Activated CD8-positive, alpha-beta memory T cell treated with anti-CD3 and anti-CD28 coated beads, Interleukin-2, amount 50 U/mL, for 1 hour (primary cell): ENCODE results near the gene RTN4.
"Not testable (repeated sequence)": the region's sequence is repeated elsewhere in the genome, so short reads cannot be mapped to it uniquely, and the experiment has no call there.

Experiments used
- DNase-seq: peaks from one replicate; pipeline ENCODE4 v3.0.0-alpha.2; 2020; ENCODE audit errors: extremely low read depth

Gene RTN4, protein sequence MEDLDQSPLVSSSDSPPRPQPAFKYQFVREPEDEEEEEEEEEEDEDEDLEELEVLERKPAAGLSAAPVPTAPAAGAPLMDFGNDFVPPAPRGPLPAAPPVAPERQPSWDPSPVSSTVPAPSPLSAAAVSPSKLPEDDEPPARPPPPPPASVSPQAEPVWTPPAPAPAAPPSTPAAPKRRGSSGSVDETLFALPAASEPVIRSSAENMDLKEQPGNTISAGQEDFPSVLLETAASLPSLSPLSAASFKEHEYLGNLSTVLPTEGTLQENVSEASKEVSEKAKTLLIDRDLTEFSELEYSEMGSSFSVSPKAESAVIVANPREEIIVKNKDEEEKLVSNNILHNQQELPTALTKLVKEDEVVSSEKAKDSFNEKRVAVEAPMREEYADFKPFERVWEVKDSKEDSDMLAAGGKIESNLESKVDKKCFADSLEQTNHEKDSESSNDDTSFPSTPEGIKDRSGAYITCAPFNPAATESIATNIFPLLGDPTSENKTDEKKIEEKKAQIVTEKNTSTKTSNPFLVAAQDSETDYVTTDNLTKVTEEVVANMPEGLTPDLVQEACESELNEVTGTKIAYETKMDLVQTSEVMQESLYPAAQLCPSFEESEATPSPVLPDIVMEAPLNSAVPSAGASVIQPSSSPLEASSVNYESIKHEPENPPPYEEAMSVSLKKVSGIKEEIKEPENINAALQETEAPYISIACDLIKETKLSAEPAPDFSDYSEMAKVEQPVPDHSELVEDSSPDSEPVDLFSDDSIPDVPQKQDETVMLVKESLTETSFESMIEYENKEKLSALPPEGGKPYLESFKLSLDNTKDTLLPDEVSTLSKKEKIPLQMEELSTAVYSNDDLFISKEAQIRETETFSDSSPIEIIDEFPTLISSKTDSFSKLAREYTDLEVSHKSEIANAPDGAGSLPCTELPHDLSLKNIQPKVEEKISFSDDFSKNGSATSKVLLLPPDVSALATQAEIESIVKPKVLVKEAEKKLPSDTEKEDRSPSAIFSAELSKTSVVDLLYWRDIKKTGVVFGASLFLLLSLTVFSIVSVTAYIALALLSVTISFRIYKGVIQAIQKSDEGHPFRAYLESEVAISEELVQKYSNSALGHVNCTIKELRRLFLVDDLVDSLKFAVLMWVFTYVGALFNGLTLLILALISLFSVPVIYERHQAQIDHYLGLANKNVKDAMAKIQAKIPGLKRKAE

DNA sequence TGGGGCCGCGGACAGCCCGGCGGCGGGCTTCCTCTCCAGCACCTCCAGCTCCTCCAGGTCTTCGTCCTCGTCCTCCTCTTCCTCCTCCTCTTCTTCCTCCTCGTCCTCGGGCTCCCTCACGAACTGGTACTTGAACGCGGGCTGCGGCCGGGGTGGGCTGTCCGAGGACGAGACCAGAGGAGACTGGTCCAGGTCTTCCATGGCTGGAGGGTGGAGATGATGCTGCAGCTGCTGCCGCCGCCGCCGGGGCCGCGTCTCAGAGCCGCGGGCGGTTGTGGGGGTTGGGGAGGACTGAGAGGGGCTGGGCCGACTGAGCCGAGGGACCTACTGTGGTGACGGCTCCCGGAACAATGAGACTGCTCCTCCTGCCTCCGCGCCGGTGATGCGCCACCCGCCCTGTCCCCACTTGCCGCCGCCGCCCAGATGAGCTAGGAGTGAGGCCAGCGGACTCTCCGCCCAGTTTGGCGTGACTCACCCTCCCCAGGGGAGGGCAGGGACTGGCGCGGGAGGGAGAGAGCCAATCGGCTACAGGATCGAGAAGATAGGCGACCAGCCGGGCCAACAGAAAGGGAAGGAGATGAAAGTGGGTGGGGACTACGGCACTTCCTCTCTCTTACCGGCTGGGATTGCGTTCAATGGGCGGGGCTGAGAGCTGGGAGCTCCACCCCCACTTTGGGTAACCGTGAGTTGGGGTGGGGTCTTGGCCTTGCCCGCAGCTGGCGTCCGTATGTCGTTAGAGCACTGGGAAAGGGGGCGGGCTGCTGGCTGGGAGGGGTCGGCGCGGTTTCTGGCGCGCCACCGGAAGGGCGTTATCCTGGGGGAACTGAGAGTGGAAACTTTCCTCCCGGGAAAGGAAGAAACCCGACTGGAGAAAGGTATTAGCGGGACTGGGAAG, at the start of gene RTN4:
RTN4 (minus strand) TSS at position 352 of the 895 bp plus-strand sequence; CDS start at position 201, 151 bp downstream.
- peak; percentile 97 for DNase-seq

DNA sequence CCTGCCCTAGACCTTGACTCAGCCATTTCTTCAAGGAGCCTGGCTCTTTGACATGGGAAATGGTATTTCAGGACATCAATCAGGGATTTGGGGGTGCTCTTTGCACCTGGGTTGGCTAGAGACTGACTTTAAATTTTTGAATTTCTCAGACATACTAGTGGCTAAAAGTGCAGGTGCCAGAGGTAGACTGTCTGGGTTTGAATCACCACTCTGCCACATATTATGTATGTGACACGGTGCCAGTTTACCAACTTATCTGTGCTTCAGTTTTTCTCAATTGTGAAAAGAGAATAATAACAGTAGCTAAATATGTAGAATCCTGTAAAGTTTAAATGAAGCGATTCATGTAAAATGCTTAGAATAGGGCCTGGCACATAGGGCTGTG, 49.2 kb upstream of the RTN4 start:
- no peak for DNase-seq

DNA sequence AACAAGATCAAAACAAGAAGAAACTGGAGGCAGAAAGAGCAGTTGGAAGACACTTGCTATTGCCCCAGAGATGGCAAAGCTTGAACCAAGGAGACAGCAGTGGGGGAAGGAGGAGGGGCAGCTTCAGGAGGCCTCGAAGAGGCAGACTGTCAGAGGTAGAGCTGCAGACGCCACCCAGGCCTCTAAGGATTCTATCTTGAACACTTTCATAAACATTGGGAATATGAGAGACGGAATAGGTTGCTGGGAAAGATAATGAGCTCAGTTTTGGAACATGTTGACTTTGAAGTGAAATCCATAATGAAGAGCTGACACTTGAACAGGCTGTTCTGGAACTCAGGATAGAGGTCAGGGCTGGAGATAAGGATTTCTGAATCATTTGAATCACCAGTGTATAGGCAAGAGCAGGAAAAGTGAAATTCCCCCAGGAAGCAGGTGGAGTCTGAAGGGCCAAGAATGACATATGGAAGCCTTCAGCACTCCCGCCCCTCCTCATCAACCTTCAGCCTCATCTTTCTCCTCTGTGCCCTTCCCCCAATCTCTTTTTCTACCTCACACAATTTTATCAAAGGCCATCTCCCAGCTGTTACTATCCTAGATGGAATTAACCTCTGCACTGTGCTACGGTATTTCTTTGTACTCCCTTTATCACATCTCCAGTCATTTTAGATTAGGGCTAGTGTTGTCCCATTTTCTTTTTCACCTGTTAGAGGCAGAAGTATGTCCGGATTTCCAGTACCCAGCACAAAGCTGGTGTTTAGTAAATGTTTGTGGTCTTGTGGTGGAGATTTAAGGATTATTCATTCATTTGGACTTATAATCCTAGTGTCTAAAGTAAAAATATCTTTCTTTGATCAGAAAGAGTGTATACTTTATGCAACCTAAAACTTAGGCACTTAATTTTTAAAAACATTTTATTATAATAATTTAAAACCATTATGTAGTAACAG, 47.5 kb upstream of the RTN4 start:
- no peak for DNase-seq

DNA sequence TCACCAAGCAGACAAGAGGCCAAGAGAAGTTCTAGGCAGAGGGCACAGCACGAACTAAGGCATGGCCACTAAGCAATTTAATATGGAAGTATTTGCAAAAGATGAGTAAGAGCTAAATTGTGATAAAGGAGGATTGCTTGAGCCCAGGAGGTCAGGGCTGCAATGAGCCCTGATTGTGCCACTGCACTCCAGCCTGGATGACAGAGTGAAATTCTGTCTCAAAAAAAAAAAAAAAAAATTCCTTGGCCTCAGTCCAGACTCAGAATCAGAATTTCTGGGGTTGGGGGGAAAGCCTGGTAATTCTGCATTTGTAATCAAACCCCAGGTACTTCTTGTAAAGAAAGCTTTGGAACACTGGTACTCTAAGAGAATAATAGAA, 46.8 kb upstream of the RTN4 start:
- DNase-seq: no peak

DNA sequence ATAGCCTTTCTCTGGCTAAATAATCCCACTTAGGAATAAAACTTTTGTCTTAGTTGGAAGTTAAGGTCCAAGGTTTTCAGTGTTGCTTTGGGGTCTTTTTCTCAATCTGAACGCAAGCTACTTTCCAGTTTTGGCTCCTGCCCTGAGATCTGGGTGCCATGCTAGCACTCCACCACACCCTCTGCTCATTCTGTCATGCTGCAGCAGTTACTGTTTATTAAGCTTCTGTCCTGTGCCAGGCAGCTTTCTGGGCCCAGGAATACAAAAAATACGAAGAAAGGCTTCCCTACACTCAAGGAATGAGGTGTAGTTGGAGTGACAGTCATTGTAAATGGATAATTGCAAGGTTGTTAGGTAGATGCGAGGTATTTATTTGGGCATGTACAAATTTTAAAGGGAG, 46.3 kb upstream of the RTN4 start:
- DNase-seq: no peak

DNA sequence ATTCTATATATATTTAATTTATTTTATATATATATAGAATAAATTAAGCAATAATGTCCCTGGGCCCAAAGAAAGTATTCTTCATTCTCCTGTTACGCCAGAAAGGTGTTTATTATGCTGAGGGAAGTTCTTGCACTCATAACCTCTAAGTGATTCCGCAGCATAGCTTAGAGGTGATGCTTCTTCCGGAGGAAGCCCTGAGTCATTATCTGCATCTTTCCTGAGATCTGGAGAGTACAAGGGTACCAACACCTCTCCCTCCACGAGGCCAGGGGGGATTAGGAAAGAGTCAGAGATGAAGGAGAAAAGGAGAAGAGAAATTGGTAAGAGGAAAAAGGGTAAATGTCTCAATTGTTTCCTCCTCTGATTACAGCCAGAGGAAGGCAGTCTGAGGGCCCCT, 43.1 kb upstream of the RTN4 start:
- no peak for DNase-seq

DNA sequence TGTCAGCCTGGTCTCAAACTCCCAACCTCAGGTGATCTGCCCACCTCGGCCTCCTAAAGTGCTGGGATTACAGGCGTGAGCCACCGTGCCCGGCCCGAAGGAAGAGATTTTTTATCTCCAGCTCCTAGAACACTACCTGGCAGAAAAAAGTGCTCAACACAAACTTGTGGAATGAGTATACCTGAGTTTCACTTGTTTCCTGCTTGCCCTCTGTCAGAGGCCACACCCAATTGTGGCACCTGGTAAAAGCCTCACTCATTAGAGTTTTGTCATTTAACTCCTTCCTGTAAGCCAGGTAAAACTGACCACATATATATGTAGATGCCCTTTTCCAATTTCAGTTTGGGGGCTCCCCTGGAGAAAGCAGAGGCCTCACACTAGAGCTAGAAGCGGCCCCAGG, 42.2 kb upstream of the RTN4 start:
- no peak for DNase-seq

DNA sequence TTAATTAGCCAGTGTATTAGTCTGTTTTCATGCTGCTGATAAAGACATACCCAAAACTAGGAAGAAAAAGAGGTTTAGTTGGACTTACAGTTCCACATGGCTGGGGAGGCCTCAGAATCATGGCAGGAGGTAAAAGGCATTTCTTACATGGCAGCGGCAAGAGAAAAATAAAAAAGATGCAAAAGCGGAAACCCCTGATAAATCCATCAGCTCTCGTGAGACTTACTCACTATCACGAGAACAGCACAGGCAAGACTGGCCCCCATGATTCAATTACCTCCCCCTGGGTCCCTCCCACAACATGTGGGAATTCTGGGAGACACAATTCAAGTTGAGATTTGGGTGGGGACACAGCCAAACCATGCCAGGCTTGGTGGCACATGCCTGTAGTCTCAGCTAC, 41.4 kb upstream of the RTN4 start:
- not testable (repeated sequence) for DNase-seq

DNA sequence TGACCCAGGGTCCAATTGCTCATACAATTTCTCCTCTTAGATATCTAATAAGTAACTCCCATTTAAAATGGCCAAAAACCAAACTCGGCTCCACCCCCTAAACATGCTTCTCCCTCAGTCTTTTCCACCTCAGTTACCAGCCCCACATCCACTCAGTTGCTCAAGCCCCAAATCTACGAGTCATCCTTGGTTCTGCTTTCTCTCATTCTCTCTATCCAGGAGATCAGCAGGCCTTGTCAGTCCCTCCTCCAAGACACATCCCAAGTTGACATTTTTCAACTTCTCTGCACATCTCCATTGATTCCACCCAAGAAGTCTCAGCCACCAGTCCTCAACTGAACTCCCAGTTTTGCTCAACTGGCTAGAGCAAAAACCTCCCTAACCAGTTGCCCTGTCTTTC, 40.5 kb upstream of the RTN4 start:
- DNase-seq: no peak

DNA sequence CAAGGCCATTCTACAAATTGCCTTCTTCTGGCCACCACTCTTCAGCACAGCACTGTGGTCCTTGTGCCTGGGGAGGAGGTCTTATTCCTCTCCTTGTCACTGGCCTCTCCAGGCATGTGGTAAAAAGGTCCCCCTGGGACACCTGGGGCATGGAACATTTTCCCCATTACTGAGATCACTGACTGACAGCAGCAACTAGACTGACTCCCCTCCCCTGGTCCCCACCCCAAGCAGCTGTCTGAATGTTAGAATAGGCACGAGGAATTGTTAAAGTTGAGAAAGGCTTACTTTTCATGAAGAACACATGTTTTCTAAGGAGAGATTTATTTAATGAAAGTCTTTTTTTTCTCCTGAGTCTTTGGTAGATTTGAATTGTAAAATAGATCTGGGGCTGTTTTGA, 39.5 kb upstream of the RTN4 start:
- DNase-seq: no peak

DNA sequence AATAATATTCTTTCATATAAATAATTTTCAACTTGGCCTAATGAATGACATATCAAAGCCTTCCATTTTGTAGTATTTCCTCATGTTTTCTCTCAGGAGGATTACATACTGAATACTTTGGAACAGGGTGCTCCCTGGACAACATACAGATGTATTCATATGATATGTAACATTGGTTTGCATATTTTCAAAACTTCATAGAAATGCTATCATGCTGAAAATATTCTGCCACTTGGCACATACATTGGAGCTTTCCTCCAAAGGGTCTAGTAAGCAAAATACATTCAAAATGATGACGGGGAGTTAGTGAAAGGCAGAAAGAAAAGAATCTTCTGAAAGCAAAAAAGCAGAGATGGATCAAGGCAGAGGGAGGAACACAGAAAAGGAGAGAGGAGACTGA, 38.1 kb upstream of the RTN4 start:
- no peak for DNase-seq

DNA sequence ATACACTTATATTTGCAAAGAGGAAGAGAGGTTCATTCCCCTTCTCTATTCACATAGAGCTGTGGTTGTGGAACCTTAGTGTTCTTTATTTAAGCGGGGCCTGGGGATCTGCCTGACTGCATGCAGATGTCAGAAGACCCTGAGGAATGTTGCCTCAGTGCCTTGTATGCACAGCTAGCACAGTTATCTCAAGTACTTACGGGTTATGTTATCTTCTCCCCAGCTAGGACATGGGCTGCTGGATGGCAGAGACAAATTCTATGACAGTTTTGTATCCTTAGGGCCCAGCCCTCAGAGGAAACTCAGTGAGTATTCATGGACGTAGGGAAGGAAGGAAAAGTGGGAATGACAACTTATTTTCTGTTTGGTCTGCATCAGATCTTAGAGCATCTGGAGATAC, 37.7 kb upstream of the RTN4 start:
- DNase-seq: no peak

DNA sequence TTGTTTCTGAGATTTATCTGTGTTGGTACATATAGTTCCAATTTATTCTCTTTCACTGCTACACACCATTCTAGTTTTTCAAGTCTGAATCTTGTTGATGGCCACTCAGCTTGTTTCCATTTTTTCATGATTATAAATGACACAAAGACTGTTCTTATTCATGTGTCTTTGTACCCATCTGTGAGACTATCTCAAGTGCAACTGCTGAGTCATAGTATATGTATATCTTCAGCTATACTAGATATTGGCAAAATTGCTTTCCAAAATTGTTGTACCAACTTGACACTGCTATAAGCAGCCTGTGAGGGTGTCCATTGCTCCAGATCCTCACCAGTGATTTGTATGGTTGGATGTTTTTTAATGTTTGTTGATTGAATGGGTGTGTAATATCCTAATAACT, 37.2 kb upstream of the RTN4 start:
- DNase-seq: no peak

DNA sequence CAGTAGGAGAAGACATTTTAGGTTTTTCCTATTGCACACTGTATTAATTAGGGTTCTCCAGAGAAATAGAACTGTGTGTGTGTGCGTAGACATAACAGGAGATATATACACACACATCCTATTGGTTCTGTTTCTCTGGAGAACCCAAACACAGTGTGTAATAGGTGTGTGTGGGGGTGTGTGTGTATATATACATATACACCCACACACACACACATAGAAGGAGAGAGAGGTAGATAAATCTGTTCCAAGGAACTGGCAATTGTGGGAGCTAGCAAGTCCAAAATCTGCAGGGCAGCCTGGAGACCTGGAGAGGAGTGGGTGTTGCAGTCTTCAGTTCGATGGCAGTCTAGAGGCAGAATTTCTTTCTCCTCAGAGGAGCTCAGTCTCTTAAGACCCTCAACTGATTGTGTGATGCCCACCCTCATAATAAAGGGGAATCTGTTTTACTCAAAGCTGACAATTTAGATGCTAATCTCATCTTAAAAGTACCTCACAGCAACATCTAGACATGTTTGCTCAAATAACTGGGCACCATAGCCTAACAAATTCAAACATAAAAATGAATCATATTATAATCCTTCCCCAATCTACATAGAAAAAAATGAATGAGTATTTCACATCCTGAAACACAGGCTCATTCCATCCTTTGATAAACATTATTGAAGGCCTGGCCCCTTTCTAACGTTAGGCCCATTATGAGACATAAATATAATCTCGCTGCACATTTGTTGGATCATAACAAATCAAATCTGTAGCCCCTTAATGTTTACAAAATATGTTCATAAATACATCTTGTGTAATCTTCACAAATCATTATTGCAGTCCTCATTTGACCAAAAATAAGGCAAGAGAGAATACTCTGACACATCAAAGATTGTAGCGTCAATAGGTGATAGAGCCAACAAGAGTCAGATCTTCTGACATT, 35.1 kb upstream of the RTN4 start:
- DNase-seq: no peak

DNA sequence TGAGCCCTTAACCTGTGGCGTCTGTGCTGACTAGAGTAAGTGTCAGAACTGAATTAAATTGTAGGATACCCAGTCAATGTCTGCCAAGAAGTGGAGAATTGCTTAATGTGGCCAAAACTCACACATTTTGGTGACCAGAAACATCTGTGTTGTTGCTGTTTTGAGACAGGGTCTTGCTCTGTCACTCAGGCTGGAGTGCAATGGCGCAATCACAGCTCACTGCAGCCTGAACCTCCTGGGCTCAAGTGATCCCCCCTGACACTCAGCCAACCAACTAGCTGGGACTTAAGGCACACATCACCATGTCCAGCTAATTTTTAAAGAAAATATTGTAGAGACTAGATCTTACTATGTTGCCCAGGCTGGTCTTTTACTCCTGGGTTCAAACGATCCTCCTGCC, 34.4 kb upstream of the RTN4 start:
- DNase-seq: no peak

DNA sequence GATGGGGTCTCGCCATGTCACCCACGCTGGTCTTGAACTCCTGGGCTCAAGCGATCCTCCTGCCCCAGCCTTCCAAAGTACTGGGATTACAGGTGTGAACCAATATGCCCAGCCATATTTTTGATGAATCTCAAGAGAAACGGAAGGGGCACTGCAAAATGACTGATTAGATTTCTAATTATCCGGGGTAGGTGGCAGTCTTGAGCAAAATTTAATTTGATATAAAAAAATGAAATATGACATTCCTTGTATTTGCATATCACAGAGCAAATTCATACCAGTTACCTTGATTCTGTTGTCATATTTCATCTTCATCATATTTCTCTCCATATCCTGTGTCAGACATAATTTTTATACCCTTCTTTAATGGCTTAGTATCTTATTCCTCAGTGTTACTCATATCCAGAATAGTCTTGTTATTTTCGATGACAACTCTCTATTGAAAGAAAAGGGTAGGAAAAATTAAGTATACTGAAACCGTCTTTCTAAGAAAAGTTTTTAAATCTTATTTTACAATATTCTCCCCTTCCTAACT, 30.0 kb upstream of the RTN4 start:
- no peak for DNase-seq

DNA sequence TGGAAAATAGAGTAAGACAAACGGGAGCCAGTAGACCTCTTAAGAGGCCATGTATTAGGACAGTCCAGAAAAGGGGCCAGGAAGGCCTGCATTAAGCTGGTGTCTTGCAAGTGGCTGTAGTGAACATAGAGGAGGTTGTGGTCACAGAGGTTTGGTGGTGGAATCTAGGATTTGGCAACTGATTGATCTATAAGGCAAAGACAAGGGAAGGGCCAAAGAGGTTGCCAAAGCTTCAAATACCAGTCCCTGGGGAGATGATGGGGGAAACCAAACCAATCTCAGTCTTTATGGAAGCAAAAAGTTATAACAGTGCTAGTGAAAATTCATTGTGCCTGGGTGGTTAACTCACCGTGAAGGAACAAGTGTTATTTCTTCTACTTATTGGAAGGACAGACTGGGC, 28.7 kb upstream of the RTN4 start:
- DNase-seq: no peak

DNA sequence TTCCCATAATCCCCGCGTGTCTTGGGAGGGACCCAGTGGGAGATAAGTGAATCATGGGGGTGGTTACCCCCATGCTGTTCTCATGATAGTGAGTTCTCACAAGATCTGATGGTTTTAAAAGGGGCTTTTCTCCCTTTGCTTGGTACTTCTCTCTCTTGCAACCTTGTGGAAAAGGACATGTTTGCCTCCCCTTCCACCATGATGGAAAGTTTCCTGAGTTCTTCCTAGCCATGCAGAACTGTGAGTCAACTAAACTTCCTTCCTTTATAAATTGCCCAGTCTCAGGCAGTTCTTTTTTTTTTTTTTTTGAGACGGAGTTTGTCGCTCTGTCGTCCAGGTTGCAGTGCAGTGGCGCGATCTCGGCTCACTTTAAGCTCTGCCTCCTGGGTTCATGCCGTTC, 26.5 kb upstream of the RTN4 start:
- no peak for DNase-seq

DNA sequence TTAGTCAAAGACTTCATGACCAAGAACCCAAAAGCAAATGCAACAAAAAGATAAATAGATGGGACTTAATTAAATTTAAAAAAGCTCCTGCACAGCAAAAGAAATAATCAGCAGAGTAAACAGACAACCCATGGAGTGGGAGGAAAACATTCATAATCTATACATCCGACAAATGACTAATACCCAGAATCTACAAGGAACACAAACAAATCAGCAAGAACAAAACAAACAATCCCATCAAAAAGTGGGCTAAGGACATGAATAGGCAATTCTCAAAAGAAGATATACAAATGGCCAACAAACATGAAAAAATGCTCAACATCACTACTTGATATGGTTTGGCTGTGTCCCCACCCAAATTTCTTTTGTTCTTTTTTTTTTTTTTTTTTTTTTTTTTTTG, 25.8 kb upstream of the RTN4 start:
- DNase-seq: not testable (repeated sequence)
